CD14-positive monocyte (primary cell): ENCODE measurements around the gene DPH3. TPM values are rescaled to one million over a fixed set of nuclear protein-coding genes. Genes with fewer than 3 reads are reported as not detected.
A peak's percentile ranks its signal among the peaks of the same experiment; 100 is the strongest.

Experiments used
- DNase-seq, 3 donors: peaks; one replicate each; pipeline ENCODE4 v3.0.0-alpha.2; 2011 to 2022
- H2AFZ ChIP-seq: 2 replicates; pipeline ENCODE4 v1.6.0; 2012; ENCODE audit warnings: mild to moderate bottlenecking, low read depth, low read length, inconsistent platforms; ENCODE audit not compliant: insufficient read depth, poor library complexity, severe bottlenecking
- H3K27ac ChIP-seq, 2 donors: 1 replicate in 1 of 2; 2 replicates in 1 of 2; pipeline ENCODE4 v1.5.1; 2012 to 2013; ENCODE audit warnings: low read length in 2 of 2, control low read depth in 1 of 2, inconsistent platforms in 1 of 2, low read depth in 1 of 2, mild to moderate bottlenecking in 1 of 2
- H3K27me3 ChIP-seq, 2 donors: one replicate each; pipeline versions ENCODE4 v1.6.0 to v1.6.1; 2011 to 2013; ENCODE audit warnings: low read length in 2 of 2; ENCODE audit not compliant: control insufficient read depth in 2 of 2, insufficient read depth in 2 of 2
- H3K36me3 ChIP-seq, 2 donors: replicated peaks in 1 of 2; 1 replicate in 1 of 2; 2 replicates in 1 of 2; pipeline versions ENCODE4 v1.5.1 to v1.6.1; 2012 to 2013; ENCODE audit warnings: low read length in 2 of 2, control low read depth in 1 of 2, inconsistent platforms in 1 of 2, mild to moderate bottlenecking in 1 of 2; ENCODE audit not compliant: insufficient read depth in 2 of 2, control insufficient read depth in 1 of 2
- H3K4me1 ChIP-seq, 2 donors: 1 replicate in 1 of 2; 2 replicates in 1 of 2; pipeline versions ENCODE4 v1.5.1 to v1.6.1; 2012 to 2013; ENCODE audit warnings: low read length in 2 of 2, control low read depth in 1 of 2, inconsistent platforms in 1 of 2, mild to moderate bottlenecking in 1 of 2, moderate library complexity in 1 of 2; ENCODE audit not compliant: insufficient read depth in 2 of 2, control insufficient read depth in 1 of 2
- H3K4me2 ChIP-seq: replicated peaks from 2 replicates; pipeline ENCODE3; 2012; ENCODE audit warnings: low read length, moderate library complexity, mild to moderate bottlenecking; ENCODE audit not compliant: poor library complexity, severe bottlenecking; ENCODE audit errors: extremely low read depth
- H3K4me3 ChIP-seq, 3 experiments: fragments of 200-600 bp in 1 of 3; sonication (generic) in 1 of 3; replicated peaks in 1 of 3; 1 replicate in 2 of 3; 2 replicates in 1 of 3; pipeline ENCODE4 v1.5.1; 2011 to 2013; ENCODE audit warnings: low read length in 3 of 3, mild to moderate bottlenecking in 3 of 3, control low read depth in 2 of 3, low read depth in 2 of 3, inconsistent platforms in 1 of 3, moderate library complexity in 1 of 3
- H3K79me2 ChIP-seq: 2 replicates; pipeline ENCODE4 v1.6.0; 2012; ENCODE audit warnings: mild to moderate bottlenecking, control low read depth, inconsistent platforms, low read length, moderate library complexity; ENCODE audit not compliant: insufficient read depth
- H3K9ac ChIP-seq: 2 replicates; pipeline ENCODE4 v1.6.0; 2017; ENCODE audit warnings: low read length, mild to moderate bottlenecking; ENCODE audit not compliant: insufficient read depth, poor library complexity, severe bottlenecking
- H3K9me3 ChIP-seq, 2 donors: replicated peaks in 1 of 2; 1 replicate in 1 of 2; 2 replicates in 1 of 2; pipeline versions ENCODE4 v1.5.1 to v1.6.1; 2012 to 2013; ENCODE audit warnings: low read length in 2 of 2, control low read depth in 1 of 2; ENCODE audit not compliant: control insufficient read depth in 1 of 2, insufficient read depth in 1 of 2
- H4K20me1 ChIP-seq: 2 replicates; pipeline ENCODE4 v1.6.0; 2012; ENCODE audit warnings: mild to moderate bottlenecking, low read length, control low read depth, moderate library complexity; ENCODE audit not compliant: insufficient read depth
- H3K27ac Mint-ChIP-seq, 7 donors: one replicate each; pipeline ENCODE4 v1.8.0; 2020; ENCODE audit warnings: mild to moderate bottlenecking in 7 of 7, mixed read lengths in 7 of 7, moderate library complexity in 6 of 7, inconsistent platforms in 2 of 7
- H3K27me3 Mint-ChIP-seq, 3 donors: one replicate each; pipeline ENCODE4 v1.8.0; 2021 to 2022; ENCODE audit warnings: low read depth in 3 of 3, mild to moderate bottlenecking in 3 of 3, mixed read lengths in 3 of 3, moderate library complexity in 3 of 3, inconsistent platforms in 1 of 3
- H3K36me3 Mint-ChIP-seq, 2 donors: one replicate each; pipeline ENCODE4 v1.8.0; 2020; ENCODE audit warnings: mixed read lengths in 2 of 2, inconsistent platforms in 1 of 2, mild to moderate bottlenecking in 1 of 2
- H3K4me1 Mint-ChIP-seq: one replicate; pipeline ENCODE4 v1.8.0; 2020; ENCODE audit warnings: mild to moderate bottlenecking, mixed read lengths
- H3K4me3 Mint-ChIP-seq, 2 donors: one replicate each; pipeline ENCODE4 v1.8.0; 2020; ENCODE audit warnings: mild to moderate bottlenecking in 2 of 2, mixed read lengths in 2 of 2, moderate library complexity in 1 of 2
- H3K9me3 Mint-ChIP-seq, 7 donors: one replicate each; pipeline ENCODE4 v1.8.0; 2020 to 2022; ENCODE audit warnings: mixed read lengths in 7 of 7, mild to moderate bottlenecking in 6 of 7, moderate library complexity in 6 of 7, inconsistent platforms in 2 of 7
- WGBS: methylation state at CpG from one replicate; pipeline ENCODE4 v1.1.5; 2013; ENCODE audit warnings: missing lambda C conversion rate; ENCODE audit not compliant: insufficient coverage; 5-methylcytosine and 5-hydroxymethylcytosine counted together
- intact Hi-C, 2 donors: fragments of 100-400 bp; cut with micrococcal nuclease; formaldehyde crosslinking; loops; one replicate each; pipeline versions ENCODE4 v1.15.0 to v1.15.1; 2023
- polyA plus RNA-seq, 3 donors: library from polyadenylated mRNA; depleted of rRNA in 1 of 3; unstranded in 2 of 3; stranded (reverse) in 1 of 3; fragments of 300-500 nt in 2 of 3; fragments of >200 nt in 1 of 3; fragmentation: Illumina TruSeq in 2 of 3; gene quantifications; 1 replicate in 2 of 3; 2 replicates in 1 of 3; pipeline ENCODE4 v1.2.3, GENCODE V29; 2012 to 2021
- TF ChIP-seq, protein P1 (sequence below): fragments of 200-600 bp; IDR thresholded peaks from one replicate; pipeline ENCODE4 v1.8.0; 2022; ENCODE audit warnings: antibody characterized with exemption, mild to moderate bottlenecking

The DPH3 gene
- polyA plus RNA-seq, 3 donors: 9.2 to 42.0 (median 33.7) TPM

DNA sequence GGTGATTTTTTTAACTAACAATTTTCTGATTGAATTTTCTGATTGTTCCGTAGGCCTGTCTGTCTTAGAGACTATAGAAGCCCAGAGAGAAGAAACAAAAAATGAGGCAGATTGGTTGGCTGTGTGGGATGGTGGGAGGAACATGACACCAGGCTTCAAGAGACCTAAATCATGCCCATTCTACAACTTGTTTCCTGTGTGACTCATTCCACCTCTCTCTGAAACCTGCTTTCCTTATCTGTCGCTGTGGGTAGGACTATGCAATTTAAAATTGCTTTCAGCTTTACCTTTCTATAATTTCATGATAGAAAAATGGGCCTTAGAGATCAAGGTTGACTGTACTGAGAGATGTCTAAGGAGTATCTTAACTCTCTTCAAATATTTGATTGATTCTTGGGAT lies 44.8 kb upstream of the DPH3 start:
- Histone ChIP-seq H3K27me3 (no peaks in the 10 kb centered on the region), H3K4me2 (no peak overlapping the region), H3K9me3 (no peaks in the 10 kb centered on the region), H2AFZ (no peak overlapping the region), H3K9ac (no peak overlapping the region), H3K27ac (no peak overlapping the region), H4K20me1 (no peaks in the 10 kb centered on the region), H3K4me1 (no peaks in the 10 kb centered on the region), H3K4me3 (no peak overlapping the region), H3K79me2 (no peaks in the 10 kb centered on the region), H3K36me3 (peaks cover 21 to 62% of the 10 kb centered on the region in 2 donors)
- Mint-ChIP-seq H3K27ac (peak overlapping the region in 1 of 7 donors; percentile 52), H3K36me3 (peaks cover 61 to 67% of the 10 kb centered on the region in 2 donors), H3K4me1 (peaks cover 15% of the 10 kb centered on the region), H3K4me3 (no peak overlapping the region), H3K27me3 (no peaks in the 10 kb centered on the region), H3K9me3 (no peaks in the 10 kb centered on the region)
- TF ChIP-seq, protein P1, sequence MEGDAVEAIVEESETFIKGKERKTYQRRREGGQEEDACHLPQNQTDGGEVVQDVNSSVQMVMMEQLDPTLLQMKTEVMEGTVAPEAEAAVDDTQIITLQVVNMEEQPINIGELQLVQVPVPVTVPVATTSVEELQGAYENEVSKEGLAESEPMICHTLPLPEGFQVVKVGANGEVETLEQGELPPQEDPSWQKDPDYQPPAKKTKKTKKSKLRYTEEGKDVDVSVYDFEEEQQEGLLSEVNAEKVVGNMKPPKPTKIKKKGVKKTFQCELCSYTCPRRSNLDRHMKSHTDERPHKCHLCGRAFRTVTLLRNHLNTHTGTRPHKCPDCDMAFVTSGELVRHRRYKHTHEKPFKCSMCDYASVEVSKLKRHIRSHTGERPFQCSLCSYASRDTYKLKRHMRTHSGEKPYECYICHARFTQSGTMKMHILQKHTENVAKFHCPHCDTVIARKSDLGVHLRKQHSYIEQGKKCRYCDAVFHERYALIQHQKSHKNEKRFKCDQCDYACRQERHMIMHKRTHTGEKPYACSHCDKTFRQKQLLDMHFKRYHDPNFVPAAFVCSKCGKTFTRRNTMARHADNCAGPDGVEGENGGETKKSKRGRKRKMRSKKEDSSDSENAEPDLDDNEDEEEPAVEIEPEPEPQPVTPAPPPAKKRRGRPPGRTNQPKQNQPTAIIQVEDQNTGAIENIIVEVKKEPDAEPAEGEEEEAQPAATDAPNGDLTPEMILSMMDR: no peak
- no CpG with 5 or more reads among the region's 2 CpGs for WGBS
- intact Hi-C loops: no loop called here
- peak in 1 of 3 donors; percentile 15 for DNase-seq

DNA sequence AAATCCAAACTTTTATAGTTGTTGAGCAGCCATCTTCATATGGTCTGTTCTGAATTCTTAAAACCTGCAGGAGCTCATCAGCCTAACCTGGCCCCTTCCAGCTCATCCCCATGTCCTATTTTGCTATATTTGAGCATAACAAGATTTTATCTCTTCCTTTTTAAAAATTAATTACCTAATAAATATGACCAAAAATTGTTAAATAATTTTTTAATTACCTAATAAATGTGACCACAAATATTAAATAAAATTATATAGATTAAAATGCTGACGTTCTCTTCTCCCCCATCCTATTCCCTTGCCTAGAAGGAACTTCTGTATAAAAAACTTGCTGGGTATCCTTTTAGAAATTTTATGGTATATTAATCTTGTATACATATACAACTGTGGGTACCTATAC lies 44.0 kb upstream of the DPH3 start:
- intact Hi-C loops: no loop called here
- Histone ChIP-seq H2AFZ (no peak overlapping the region), H3K4me3 (no peak overlapping the region), H3K79me2 (no peaks in the 10 kb centered on the region), H4K20me1 (no peaks in the 10 kb centered on the region), H3K27ac (no peak overlapping the region), H3K9ac (no peak overlapping the region), H3K36me3 (peaks cover 16 to 61% of the 10 kb centered on the region in 2 donors), H3K4me2 (no peak overlapping the region), H3K4me1 (no peaks in the 10 kb centered on the region), H3K27me3 (no peaks in the 10 kb centered on the region), H3K9me3 (no peaks in the 10 kb centered on the region)
- no peak overlapping the region for H3K27ac Mint-ChIP-seq
- peaks cover 60 to 67% of the 10 kb centered on the region in 2 donors for H3K36me3 Mint-ChIP-seq
- H3K9me3 Mint-ChIP-seq: no peaks in the 10 kb centered on the region
- no peaks in the 10 kb centered on the region for H3K27me3 Mint-ChIP-seq
- peaks cover 15% of the 10 kb centered on the region for H3K4me1 Mint-ChIP-seq
- WGBS: no CpG with 5 or more reads among the region's 1 CpG
- H3K4me3 Mint-ChIP-seq: no peak overlapping the region
- DNase-seq: no peak
- TF ChIP-seq, protein P1: no peak
